GM18499 (cell line): ENCODE data around the gene WDR11.

Experiments used
- ATAC-seq: cut with Tn5 transposase; IDR thresholded peaks from one replicate; pipeline ENCODE4 v1.9.1; 2021; ENCODE audit warnings: moderate number of reproducible peaks; ENCODE audit not compliant: insufficient read depth, unreplicated experiment

Gene WDR11

GRCh38 chr10:120850911-120851865 lies at the start of gene WDR11:
Gene WDR11 (plus strand): TSS chr10:120851362. CDS start chr10:120851421, 59 bp downstream.
- peak; percentile 84 for ATAC-seq

GRCh38 chr10:120802935-120803334 lies 48.2 kb upstream of the WDR11 start:
- ATAC-seq = no peak

GRCh38 chr10:120803972-120804371 lies 47.2 kb upstream of the WDR11 start:
- ATAC-seq = no peak

GRCh38 chr10:120805014-120805812 lies 45.9 kb upstream of the WDR11 start:
- ATAC-seq = no peak

GRCh38 chr10:120806081-120806480 lies 45.1 kb upstream of the WDR11 start:
- no peak for ATAC-seq

GRCh38 chr10:120810298-120810697 lies 40.9 kb upstream of the WDR11 start:
- ATAC-seq = no peak

GRCh38 chr10:120813085-120813484 lies 38.1 kb upstream of the WDR11 start:
- no peak for ATAC-seq

GRCh38 chr10:120818301-120818700 lies 32.9 kb upstream of the WDR11 start:
- ATAC-seq = no peak

- ATAC-seq = no peak
Observed at GRCh38 chr10:120819366-120819765, 31.8 kb upstream of the WDR11 start.

GRCh38 chr10:120823266-120823665 lies 27.9 kb upstream of the WDR11 start:
- no peak for ATAC-seq

- no peak for ATAC-seq
Observed at GRCh38 chr10:120824881-120825309, 26.3 kb upstream of the WDR11 start.

- no peak for ATAC-seq
Observed at GRCh38 chr10:120825878-120826769, 25.0 kb upstream of the WDR11 start.

- peak; percentile 49 for ATAC-seq
Observed at GRCh38 chr10:120827251-120827875, 23.8 kb upstream of the WDR11 start.

- ATAC-seq = no peak
Observed at GRCh38 chr10:120828763-120829319, 22.3 kb upstream of the WDR11 start.

GRCh38 chr10:120832106-120832505 lies 19.1 kb upstream of the WDR11 start:
- ATAC-seq = no peak

GRCh38 chr10:120833222-120833928 lies 17.8 kb upstream of the WDR11 start:
- ATAC-seq = no peak

- no peak for ATAC-seq
Observed at GRCh38 chr10:120835603-120836002, 15.6 kb upstream of the WDR11 start.

GRCh38 chr10:120838941-120839340 lies 12.2 kb upstream of the WDR11 start:
- ATAC-seq = no peak
